ENCODE data around the gene ELMOD2.

- TF ChIP-seq, protein P1, sequence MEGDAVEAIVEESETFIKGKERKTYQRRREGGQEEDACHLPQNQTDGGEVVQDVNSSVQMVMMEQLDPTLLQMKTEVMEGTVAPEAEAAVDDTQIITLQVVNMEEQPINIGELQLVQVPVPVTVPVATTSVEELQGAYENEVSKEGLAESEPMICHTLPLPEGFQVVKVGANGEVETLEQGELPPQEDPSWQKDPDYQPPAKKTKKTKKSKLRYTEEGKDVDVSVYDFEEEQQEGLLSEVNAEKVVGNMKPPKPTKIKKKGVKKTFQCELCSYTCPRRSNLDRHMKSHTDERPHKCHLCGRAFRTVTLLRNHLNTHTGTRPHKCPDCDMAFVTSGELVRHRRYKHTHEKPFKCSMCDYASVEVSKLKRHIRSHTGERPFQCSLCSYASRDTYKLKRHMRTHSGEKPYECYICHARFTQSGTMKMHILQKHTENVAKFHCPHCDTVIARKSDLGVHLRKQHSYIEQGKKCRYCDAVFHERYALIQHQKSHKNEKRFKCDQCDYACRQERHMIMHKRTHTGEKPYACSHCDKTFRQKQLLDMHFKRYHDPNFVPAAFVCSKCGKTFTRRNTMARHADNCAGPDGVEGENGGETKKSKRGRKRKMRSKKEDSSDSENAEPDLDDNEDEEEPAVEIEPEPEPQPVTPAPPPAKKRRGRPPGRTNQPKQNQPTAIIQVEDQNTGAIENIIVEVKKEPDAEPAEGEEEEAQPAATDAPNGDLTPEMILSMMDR (conservative IDR thresholded peaks at IDR 0.05 in 1 of 2, IDR thresholded peaks at IDR 0.05 in 1 of 2; ENCODE audit: extremely low read depth in 1 of 2, insufficient read depth in 1 of 2, low read depth in 1 of 2, low read length in 2 of 2): no peak
- no peak for TF ChIP-seq EZH2 (IDR thresholded peaks at IDR 0.05; ENCODE audit: borderline replicate concordance, low read length)
Observed at GRCh38 chr4:140557831-140558435, 34.0 kb downstream of the ELMOD2 start.

All from mammary epithelial cell (primary cell).